Measurements from ENCODE around the gene RUFY3.

GRCh38 chr4:70724463-70724862 is 2.7 kb downstream of the RUFY3 start:
- TF ChIP-seq CTCF (conservative IDR thresholded peaks at IDR 0.05) (no peak), ZFX (IDR thresholded peaks at IDR 0.05) (no peak)
